ENCODE results near the gene SETD3.

SETD3 gene

DNA sequence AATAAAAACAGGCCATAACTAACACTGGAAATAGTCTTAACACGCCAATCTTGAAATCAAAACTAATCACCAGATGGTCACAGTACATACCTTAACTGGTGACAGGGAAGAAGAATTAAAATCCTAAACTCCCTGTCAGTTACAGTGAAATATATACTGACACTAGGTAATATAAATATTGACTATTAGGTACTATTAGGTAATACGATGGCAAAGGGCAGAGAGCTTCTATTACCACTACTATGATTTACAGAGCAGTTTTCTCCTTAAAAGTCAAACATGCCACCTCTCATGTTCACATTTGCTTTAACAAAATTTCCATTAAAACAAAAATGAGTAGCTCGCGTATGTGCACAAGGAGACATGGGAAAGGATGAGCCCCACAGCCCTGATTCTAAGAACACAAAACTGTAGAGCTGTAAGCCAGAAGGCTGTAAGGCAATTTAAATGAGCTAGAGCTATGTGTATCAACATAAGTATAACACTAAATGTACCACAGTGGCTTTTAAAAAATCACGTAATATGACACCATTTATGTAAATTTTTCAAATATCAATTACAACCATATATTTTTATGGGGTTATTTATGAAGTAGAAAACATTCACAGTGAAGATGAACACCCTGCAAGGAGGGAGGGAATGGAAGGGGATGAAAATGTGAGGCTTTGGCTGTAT, 19.1 kb downstream of the SETD3 start:
- Histone ChIP-seq H3K36me3 (ENCODE audit: insufficient read depth, low read length) (peaks cover 45% of the 10 kb centered on the region; the same call in 1 of the 2 replicates), H3K27ac (ENCODE audit: low read depth, low read length, poor library complexity, severe bottlenecking) (no peak overlapping the region), H3K4me2 (ENCODE audit: low read length) (no peak overlapping the region)

DNA sequence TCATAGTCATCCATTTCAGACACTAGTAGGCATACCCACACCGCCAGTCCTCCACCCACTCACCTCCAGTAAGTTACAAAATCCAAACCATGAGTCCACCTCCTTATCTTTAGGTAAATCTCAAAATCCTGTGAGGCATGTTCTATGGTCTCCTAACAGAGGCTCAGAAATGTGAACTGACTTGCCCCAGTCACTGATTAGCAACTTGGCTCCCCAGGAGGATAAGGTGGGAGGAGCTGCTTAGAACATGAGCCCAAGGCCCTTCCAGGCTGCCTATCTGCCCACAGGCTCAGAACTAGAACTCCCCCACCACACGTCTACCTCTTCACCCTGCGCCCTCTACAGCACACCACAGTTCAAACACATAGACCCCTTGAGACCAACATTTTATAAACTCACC, 19.9 kb downstream of the SETD3 start:
- Histone ChIP-seq H3K27ac (ENCODE audit: low read depth, low read length, poor library complexity, severe bottlenecking) (no peak overlapping the region), H3K4me3 (ENCODE audit: low read depth, low read length, poor library complexity, severe bottlenecking) (no peak overlapping the region), H3K79me2 (ENCODE audit: insufficient read depth, low read length) (no peaks in the 10 kb centered on the region), H3K4me1 (ENCODE audit: insufficient read depth, low read length, severe bottlenecking) (no peaks in the 10 kb centered on the region), H3F3A (ENCODE audit: insufficient read depth, low read length) (no peaks in the 10 kb centered on the region), H3K4me2 (ENCODE audit: low read length) (no peak overlapping the region), H3K27me3 (ENCODE audit: insufficient read depth, low read length) (no peaks in the 10 kb centered on the region), H3K9me2 (ENCODE audit: low read depth, low read length) (no peaks in the 10 kb centered on the region), H4K20me1 (ENCODE audit: insufficient read depth, low read length) (no peaks in the 10 kb centered on the region), H3K36me3 (ENCODE audit: insufficient read depth, low read length) (peaks cover 52% of the 10 kb centered on the region), H3K9me3 (ENCODE audit: low read length) (no peaks in the 10 kb centered on the region), H2AFZ (ENCODE audit: low read length) (no peak overlapping the region), H3K9ac (ENCODE audit: low read length) (no peak overlapping the region)
- TF ChIP-seq EZH2 (IDR thresholded peaks at IDR 0.05; ENCODE audit: borderline replicate concordance, low read length), result no peak
- TF ChIP-seq, protein P1, sequence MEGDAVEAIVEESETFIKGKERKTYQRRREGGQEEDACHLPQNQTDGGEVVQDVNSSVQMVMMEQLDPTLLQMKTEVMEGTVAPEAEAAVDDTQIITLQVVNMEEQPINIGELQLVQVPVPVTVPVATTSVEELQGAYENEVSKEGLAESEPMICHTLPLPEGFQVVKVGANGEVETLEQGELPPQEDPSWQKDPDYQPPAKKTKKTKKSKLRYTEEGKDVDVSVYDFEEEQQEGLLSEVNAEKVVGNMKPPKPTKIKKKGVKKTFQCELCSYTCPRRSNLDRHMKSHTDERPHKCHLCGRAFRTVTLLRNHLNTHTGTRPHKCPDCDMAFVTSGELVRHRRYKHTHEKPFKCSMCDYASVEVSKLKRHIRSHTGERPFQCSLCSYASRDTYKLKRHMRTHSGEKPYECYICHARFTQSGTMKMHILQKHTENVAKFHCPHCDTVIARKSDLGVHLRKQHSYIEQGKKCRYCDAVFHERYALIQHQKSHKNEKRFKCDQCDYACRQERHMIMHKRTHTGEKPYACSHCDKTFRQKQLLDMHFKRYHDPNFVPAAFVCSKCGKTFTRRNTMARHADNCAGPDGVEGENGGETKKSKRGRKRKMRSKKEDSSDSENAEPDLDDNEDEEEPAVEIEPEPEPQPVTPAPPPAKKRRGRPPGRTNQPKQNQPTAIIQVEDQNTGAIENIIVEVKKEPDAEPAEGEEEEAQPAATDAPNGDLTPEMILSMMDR (IDR thresholded peaks at IDR 0.05; ENCODE audit: low read length), result no peak

More for the DNA sequence above, 19.1 kb downstream of the SETD3 start:
- Histone ChIP-seq H3F3A (ENCODE audit: insufficient read depth, low read length) (no peaks in the 10 kb centered on the region), H3K9me3 (ENCODE audit: low read length) (no peaks in the 10 kb centered on the region), H3K4me3 (ENCODE audit: low read depth, low read length, poor library complexity, severe bottlenecking) (no peak overlapping the region), H3K27me3 (ENCODE audit: insufficient read depth, low read length) (no peaks in the 10 kb centered on the region), H4K20me1 (ENCODE audit: insufficient read depth, low read length) (no peaks in the 10 kb centered on the region), H3K79me2 (ENCODE audit: insufficient read depth, low read length) (no peaks in the 10 kb centered on the region), H3K9ac (ENCODE audit: low read length) (no peak overlapping the region), H2AFZ (ENCODE audit: low read length) (no peak overlapping the region), H3K4me1 (ENCODE audit: insufficient read depth, low read length, severe bottlenecking) (no peaks in the 10 kb centered on the region), H3K9me2 (ENCODE audit: low read depth, low read length) (no peaks in the 10 kb centered on the region)
- TF ChIP-seq, protein P1 (IDR thresholded peaks at IDR 0.05; ENCODE audit: low read length), result no peak
- no peak for TF ChIP-seq EZH2 (IDR thresholded peaks at IDR 0.05; ENCODE audit: borderline replicate concordance, low read length)

DNA sequence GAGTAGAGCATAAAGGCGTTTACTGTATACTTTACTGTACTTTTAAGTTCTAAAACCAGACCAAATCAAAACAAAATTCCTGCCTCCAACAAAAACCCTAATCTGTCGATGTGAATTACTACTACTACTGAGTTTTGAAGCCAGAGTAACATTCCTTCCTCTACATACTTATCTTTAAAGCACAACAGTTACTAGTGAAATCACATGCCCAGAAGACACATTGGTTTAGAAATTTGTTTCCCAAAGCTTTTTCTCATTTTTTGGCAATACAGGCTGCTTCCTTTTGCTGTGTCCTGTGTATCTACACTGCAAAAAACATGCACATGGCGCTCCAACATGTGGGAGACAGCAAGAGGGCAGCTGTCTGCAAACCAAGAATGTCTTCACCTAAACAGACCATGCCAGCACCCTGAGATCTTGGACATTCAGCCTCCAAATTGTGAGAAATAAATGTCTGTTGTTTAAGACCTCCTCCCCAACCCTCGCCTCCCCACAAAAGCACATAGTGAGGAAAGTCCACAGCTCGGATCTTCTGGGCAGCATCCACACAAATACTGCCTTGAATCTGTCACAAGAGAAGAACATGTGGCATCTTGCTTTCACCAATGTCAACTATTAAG, 21.1 kb downstream of the SETD3 start:
- Histone ChIP-seq H3K79me2 (ENCODE audit: insufficient read depth, low read length) (no peaks in the 10 kb centered on the region), H3K27ac (ENCODE audit: low read depth, low read length, poor library complexity, severe bottlenecking) (no peak overlapping the region), H3F3A (ENCODE audit: insufficient read depth, low read length) (no peaks in the 10 kb centered on the region), H3K9me3 (ENCODE audit: low read length) (no peaks in the 10 kb centered on the region), H3K4me2 (ENCODE audit: low read length) (no peak overlapping the region), H3K4me3 (ENCODE audit: low read depth, low read length, poor library complexity, severe bottlenecking) (no peak overlapping the region), H4K20me1 (ENCODE audit: insufficient read depth, low read length) (no peaks in the 10 kb centered on the region), H3K9ac (ENCODE audit: low read length) (no peak overlapping the region), H2AFZ (ENCODE audit: low read length) (no peak overlapping the region), H3K27me3 (ENCODE audit: insufficient read depth, low read length) (no peaks in the 10 kb centered on the region), H3K4me1 (ENCODE audit: insufficient read depth, low read length, severe bottlenecking) (no peaks in the 10 kb centered on the region), H3K9me2 (ENCODE audit: low read depth, low read length) (no peaks in the 10 kb centered on the region), H3K36me3 (ENCODE audit: insufficient read depth, low read length) (peaks cover 59% of the 10 kb centered on the region)
- TF ChIP-seq EZH2 (IDR thresholded peaks at IDR 0.05; ENCODE audit: borderline replicate concordance, low read length), result no peak

All from OCI-LY1 (cell line).